ENCODE data around the gene INTS3. TPM values are rescaled to one million over a fixed set of nuclear protein-coding genes. Genes with fewer than 3 reads are reported as not detected.

Gene INTS3
- polyA plus RNA-seq, 1 donor from 2014 or later: 29.9 TPM

DNA sequence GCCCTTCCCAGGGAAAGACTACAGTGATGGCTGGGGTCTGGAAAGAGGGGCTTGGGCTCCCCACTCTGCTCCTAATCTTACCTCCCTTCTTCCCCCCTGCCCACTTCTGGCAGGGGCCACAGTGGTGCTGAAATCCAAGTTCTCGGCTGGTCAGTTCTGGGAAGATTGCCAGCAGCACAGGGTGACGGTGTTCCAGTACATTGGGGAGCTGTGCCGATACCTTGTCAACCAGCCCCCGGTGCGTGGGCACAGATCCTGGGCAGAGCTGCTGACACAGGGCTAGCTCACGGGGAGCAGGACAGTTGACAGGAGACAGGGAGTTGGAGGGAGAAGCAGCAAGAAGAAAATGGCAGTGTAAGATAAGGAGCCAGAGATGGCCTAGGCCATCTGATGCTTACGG is 49.8 kb downstream of the INTS3 start:
- no peaks in the 10 kb centered on the region for H3K79me2 ChIP-seq (replicated peaks; ENCODE audit: insufficient read depth, low read length)
- H2AFZ ChIP-seq (ENCODE audit: low read depth, low read length): no peak overlapping the region
- no peaks in the 10 kb centered on the region for H3K27me3 ChIP-seq (ENCODE audit: insufficient read depth, low read depth, low read length)
- no peaks in the 10 kb centered on the region for H3F3A ChIP-seq (ENCODE audit: insufficient read depth, low read length, poor library complexity, severe bottlenecking)
- H3K4me2 ChIP-seq (ENCODE audit: low read length): no peak overlapping the region
- no peak overlapping the region for H3K27ac ChIP-seq (ENCODE audit: low read length)
- H3K4me3 ChIP-seq (ENCODE audit: low read length): no peak overlapping the region
- no peaks in the 10 kb centered on the region for H3K36me3 ChIP-seq (ENCODE audit: insufficient read depth, low read length)
- TF ChIP-seq EZH2 (IDR thresholded peaks at IDR 0.05; ENCODE audit: borderline replicate concordance, insufficient read depth, low read length, poor library complexity, severe bottlenecking): no peak
- TF ChIP-seq, protein P1, sequence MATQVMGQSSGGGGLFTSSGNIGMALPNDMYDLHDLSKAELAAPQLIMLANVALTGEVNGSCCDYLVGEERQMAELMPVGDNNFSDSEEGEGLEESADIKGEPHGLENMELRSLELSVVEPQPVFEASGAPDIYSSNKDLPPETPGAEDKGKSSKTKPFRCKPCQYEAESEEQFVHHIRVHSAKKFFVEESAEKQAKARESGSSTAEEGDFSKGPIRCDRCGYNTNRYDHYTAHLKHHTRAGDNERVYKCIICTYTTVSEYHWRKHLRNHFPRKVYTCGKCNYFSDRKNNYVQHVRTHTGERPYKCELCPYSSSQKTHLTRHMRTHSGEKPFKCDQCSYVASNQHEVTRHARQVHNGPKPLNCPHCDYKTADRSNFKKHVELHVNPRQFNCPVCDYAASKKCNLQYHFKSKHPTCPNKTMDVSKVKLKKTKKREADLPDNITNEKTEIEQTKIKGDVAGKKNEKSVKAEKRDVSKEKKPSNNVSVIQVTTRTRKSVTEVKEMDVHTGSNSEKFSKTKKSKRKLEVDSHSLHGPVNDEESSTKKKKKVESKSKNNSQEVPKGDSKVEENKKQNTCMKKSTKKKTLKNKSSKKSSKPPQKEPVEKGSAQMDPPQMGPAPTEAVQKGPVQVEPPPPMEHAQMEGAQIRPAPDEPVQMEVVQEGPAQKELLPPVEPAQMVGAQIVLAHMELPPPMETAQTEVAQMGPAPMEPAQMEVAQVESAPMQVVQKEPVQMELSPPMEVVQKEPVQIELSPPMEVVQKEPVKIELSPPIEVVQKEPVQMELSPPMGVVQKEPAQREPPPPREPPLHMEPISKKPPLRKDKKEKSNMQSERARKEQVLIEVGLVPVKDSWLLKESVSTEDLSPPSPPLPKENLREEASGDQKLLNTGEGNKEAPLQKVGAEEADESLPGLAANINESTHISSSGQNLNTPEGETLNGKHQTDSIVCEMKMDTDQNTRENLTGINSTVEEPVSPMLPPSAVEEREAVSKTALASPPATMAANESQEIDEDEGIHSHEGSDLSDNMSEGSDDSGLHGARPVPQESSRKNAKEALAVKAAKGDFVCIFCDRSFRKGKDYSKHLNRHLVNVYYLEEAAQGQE (IDR thresholded peaks at IDR 0.05; ENCODE audit: borderline replicate concordance): no peak
- H4K20me1 ChIP-seq (ENCODE audit: insufficient read depth): no peaks in the 10 kb centered on the region
- no peaks in the 10 kb centered on the region for H3K9me3 ChIP-seq (ENCODE audit: low read length)
- no peaks in the 10 kb centered on the region for H3K9me2 ChIP-seq (ENCODE audit: insufficient read depth, low read length)
- H3K9ac ChIP-seq (ENCODE audit: low read length): no peak overlapping the region

GRCh38 chr1:153778051-153778823 is 50.4 kb downstream of the INTS3 start:
- no peak overlapping the region for H3K9ac ChIP-seq (ENCODE audit: low read length)
- no peak overlapping the region for H2AFZ ChIP-seq (ENCODE audit: low read depth, low read length)
- no peaks in the 10 kb centered on the region for H3K27me3 ChIP-seq (ENCODE audit: insufficient read depth, low read depth, low read length)
- H4K20me1 ChIP-seq (ENCODE audit: insufficient read depth): no peaks in the 10 kb centered on the region
- TF ChIP-seq EZH2 (IDR thresholded peaks at IDR 0.05; ENCODE audit: borderline replicate concordance, insufficient read depth, low read length, poor library complexity, severe bottlenecking): no peak
- TF ChIP-seq, protein P1 (IDR thresholded peaks at IDR 0.05; ENCODE audit: borderline replicate concordance): no peak
- TF ChIP-seq TAF1 (IDR thresholded peaks at IDR 0.05; ENCODE audit: low read depth): no peak
- TF ChIP-seq POLR2AphosphoS5 (IDR thresholded peaks at IDR 0.05): no peak
- TF ChIP-seq EP300 (conservative IDR thresholded peaks at IDR 0.05; ENCODE audit: poor library complexity, severe bottlenecking): no peak
- no peak for TF ChIP-seq RAD21 (conservative IDR thresholded peaks at IDR 0.05)
- TF ChIP-seq SMC3 (conservative IDR thresholded peaks at IDR 0.05; ENCODE audit: poor library complexity): no peak
- TF ChIP-seq MXI1 (conservative IDR thresholded peaks at IDR 0.05; ENCODE audit: poor library complexity, severe bottlenecking): no peak
- TF ChIP-seq, protein P2, sequence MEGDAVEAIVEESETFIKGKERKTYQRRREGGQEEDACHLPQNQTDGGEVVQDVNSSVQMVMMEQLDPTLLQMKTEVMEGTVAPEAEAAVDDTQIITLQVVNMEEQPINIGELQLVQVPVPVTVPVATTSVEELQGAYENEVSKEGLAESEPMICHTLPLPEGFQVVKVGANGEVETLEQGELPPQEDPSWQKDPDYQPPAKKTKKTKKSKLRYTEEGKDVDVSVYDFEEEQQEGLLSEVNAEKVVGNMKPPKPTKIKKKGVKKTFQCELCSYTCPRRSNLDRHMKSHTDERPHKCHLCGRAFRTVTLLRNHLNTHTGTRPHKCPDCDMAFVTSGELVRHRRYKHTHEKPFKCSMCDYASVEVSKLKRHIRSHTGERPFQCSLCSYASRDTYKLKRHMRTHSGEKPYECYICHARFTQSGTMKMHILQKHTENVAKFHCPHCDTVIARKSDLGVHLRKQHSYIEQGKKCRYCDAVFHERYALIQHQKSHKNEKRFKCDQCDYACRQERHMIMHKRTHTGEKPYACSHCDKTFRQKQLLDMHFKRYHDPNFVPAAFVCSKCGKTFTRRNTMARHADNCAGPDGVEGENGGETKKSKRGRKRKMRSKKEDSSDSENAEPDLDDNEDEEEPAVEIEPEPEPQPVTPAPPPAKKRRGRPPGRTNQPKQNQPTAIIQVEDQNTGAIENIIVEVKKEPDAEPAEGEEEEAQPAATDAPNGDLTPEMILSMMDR (IDR thresholded peaks at IDR 0.05; ENCODE audit: poor library complexity, severe bottlenecking): no peak
- no peaks in the 10 kb centered on the region for H3K36me3 ChIP-seq (ENCODE audit: insufficient read depth, low read length)
- no peaks in the 10 kb centered on the region for H3K79me2 ChIP-seq (replicated peaks; ENCODE audit: insufficient read depth, low read length)
- H3K9me3 ChIP-seq (ENCODE audit: low read length): no peaks in the 10 kb centered on the region
- no peaks in the 10 kb centered on the region for H3F3A ChIP-seq (ENCODE audit: insufficient read depth, low read length, poor library complexity, severe bottlenecking)
- no peak overlapping the region for H3K4me2 ChIP-seq (ENCODE audit: low read length)
- no peak overlapping the region for H3K27ac ChIP-seq (ENCODE audit: low read length)
- H3K9me2 ChIP-seq (ENCODE audit: insufficient read depth, low read length): no peaks in the 10 kb centered on the region
- no peak overlapping the region for H3K4me3 ChIP-seq (ENCODE audit: low read length)
